Upper lobe of right lung (tissue), 1 donor: ENCODE data around the gene HDGFL2. TPM values are rescaled to one million over a fixed set of nuclear protein-coding genes. Genes with fewer than 3 reads are reported as not detected.

Source experiments
- ATAC-seq: fragments of 200-7000 bp; cut with Tn5 transposase; one replicate; pipeline ENCODE4 v1.9.1; 2020; ENCODE audit warnings: mild to moderate bottlenecking, moderate library complexity
- DNase-seq: peaks from one replicate; pipeline ENCODE4 v3.0.0-alpha.2; 2020
- H3K27ac ChIP-seq: fragments of 200-600 bp; one replicate; pipeline ENCODE4 v1.8.0; 2022
- H3K27me3 ChIP-seq: fragments of 200-600 bp; one replicate; pipeline ENCODE4 v1.8.0; 2022; ENCODE audit warnings: mild to moderate bottlenecking
- H3K36me3 ChIP-seq: fragments of 200-600 bp; one replicate; pipeline ENCODE4 v1.8.0; 2022
- H3K4me1 ChIP-seq: fragments of 200-600 bp; one replicate; pipeline ENCODE4 v1.8.0; 2022
- H3K4me3 ChIP-seq: fragments of 200-600 bp; one replicate; pipeline ENCODE4 v1.8.0; 2022; ENCODE audit warnings: mild to moderate bottlenecking
- H3K9me3 ChIP-seq: fragments of 200-600 bp; one replicate; pipeline ENCODE4 v1.8.0; 2022
- CTCF ChIP-seq: fragments of 200-600 bp; IDR thresholded peaks from one replicate; pipeline ENCODE4 v1.8.0; 2022; ENCODE audit warnings: antibody characterized with exemption
- intact Hi-C: fragments of 100-400 bp; cut with DNase I; formaldehyde crosslinking; loops from one replicate; pipeline ENCODE4 v1.11.0; 2022
- total RNA-seq: library from RNA; stranded (reverse); fragmentation: NEBNext Ultra II Directional; extraction: Animal tissue kit (Norgen Biotek cat#: 25700); gene quantifications from one replicate; pipeline ENCODE4 v1.2.1, GENCODE V29; 2021
- donor health status: DM: no; HTN: yes; CAD: no; lungs with severe emphysema.

Gene HDGFL2
- total RNA-seq, 1 donor from 2014 or later = 30.6 TPM

- no peaks in the 10 kb centered on the region for H3K9me3 ChIP-seq
Measured at GRCh38 chr19:4452230-4452990, 19.7 kb upstream of the HDGFL2 start.

GRCh38 chr19:4453232-4454179 lies 18.6 kb upstream of the HDGFL2 start:
- no peak for TF ChIP-seq CTCF
- Histone ChIP-seq H3K27me3 (no peaks in the 10 kb centered on the region), H3K4me1 (peaks cover 12% of the 10 kb centered on the region), H3K27ac (no peak overlapping the region), H3K4me3 (no peak overlapping the region), H3K9me3 (no peaks in the 10 kb centered on the region), H3K36me3 (peaks cover 55% of the 10 kb centered on the region)
- intact Hi-C loops = no loop called here
- ATAC-seq = no peak
- no peak for DNase-seq

More at GRCh38 chr19:4452230-4452990, 19.7 kb upstream of the HDGFL2 start:
- Histone ChIP-seq H3K4me3 (no peak overlapping the region), H3K36me3 (peaks cover 65% of the 10 kb centered on the region), H3K4me1 (peaks cover 12% of the 10 kb centered on the region), H3K27ac (no peak overlapping the region), H3K27me3 (no peaks in the 10 kb centered on the region)
- TF ChIP-seq CTCF = no peak
- DNase-seq = no peak
- intact Hi-C loops = no loop called here
- no peak for ATAC-seq

- no peak overlapping the region for H3K4me3 ChIP-seq
- no peak for DNase-seq
- intact Hi-C loops = no loop called here
- TF ChIP-seq CTCF = no peak
- H3K27ac ChIP-seq = no peak overlapping the region
- H3K27me3 ChIP-seq = no peaks in the 10 kb centered on the region
- peaks cover 12% of the 10 kb centered on the region for H3K4me1 ChIP-seq
- ATAC-seq = no peak
- H3K36me3 ChIP-seq = peaks cover 40% of the 10 kb centered on the region
- no peaks in the 10 kb centered on the region for H3K9me3 ChIP-seq
Measured at GRCh38 chr19:4454747-4455718, 17.1 kb upstream of the HDGFL2 start.

- peaks cover 12% of the 10 kb centered on the region for H3K4me1 ChIP-seq
- ATAC-seq (no peak), DNase-seq (peak; percentile 79)
- H3K36me3 ChIP-seq = peaks cover 32% of the 10 kb centered on the region
- H3K27ac ChIP-seq = peak overlapping the region; percentile 52
- intact Hi-C loops = no loop called here
- H3K9me3 ChIP-seq = no peaks in the 10 kb centered on the region
- H3K27me3 ChIP-seq = no peaks in the 10 kb centered on the region
- peak overlapping the region; percentile 68 for H3K4me3 ChIP-seq
- no peak for TF ChIP-seq CTCF
Measured at GRCh38 chr19:4455719-4456475, 16.2 kb upstream of the HDGFL2 start.
